CD4-positive, alpha-beta T cell (primary cell): ENCODE results near the gene FLNC. TPM values are rescaled to one million over a fixed set of nuclear protein-coding genes. Genes with fewer than 3 reads are reported as not detected.

Experiments
- ATAC-seq: fragments of 200-7000 bp; cut with Tn5 transposase; one replicate; pipeline ENCODE4 v1.10.0; 2022; ENCODE audit warnings: mild to moderate bottlenecking; ENCODE audit not compliant: poor library complexity
- CTCF ChIA-PET: fragments of 350-600 bp; sonication (Branson Sonifier 250); formaldehyde crosslinking; loops from one replicate; lab custom pipeline; 2021; ENCODE audit warnings: antibody characterized with exemption, inconsistent platforms; lab: Charles Lee
- POLR2A ChIA-PET: fragments of 350-600 bp; sonication (Branson Sonifier 250); formaldehyde crosslinking; loops from one replicate; lab custom pipeline; 2021; ENCODE audit warnings: antibody characterized with exemption, inconsistent platforms; lab: Charles Lee
- DNase-seq, 14 experiments: peaks; one replicate each; pipeline ENCODE4 v3.0.0-alpha.2; 2013 to 2020; ENCODE audit warnings: mixed read lengths in 2 of 14
- H3K27ac ChIP-seq, 2 donors: one replicate each; pipeline versions ENCODE4 v1.5.1 to v1.7.0; 2013; ENCODE audit warnings: low read length in 2 of 2, low read depth in 1 of 2, mild to moderate bottlenecking in 1 of 2
- H3K27me3 ChIP-seq, 2 experiments: 1 replicate in 1 of 2; 2 replicates in 1 of 2; pipeline versions ENCODE4 v1.6.1 to v1.7.0; 2013; ENCODE audit warnings: low read length in 2 of 2, control low read depth in 1 of 2, mild to moderate bottlenecking in 1 of 2, moderate library complexity in 1 of 2; ENCODE audit not compliant: insufficient read depth in 2 of 2, control insufficient read depth in 1 of 2
- H3K36me3 ChIP-seq: one replicate; pipeline ENCODE4 v1.6.1; 2013; ENCODE audit warnings: low read length, control low read depth; ENCODE audit not compliant: insufficient read depth
- H3K4me1 ChIP-seq: one replicate; pipeline ENCODE4 v1.6.1; 2013; ENCODE audit warnings: low read length, control low read depth; ENCODE audit not compliant: insufficient read depth
- H3K4me3 ChIP-seq: one replicate; pipeline ENCODE4 v1.5.1; 2013; ENCODE audit warnings: mild to moderate bottlenecking, low read length, moderate library complexity
- H3K9me3 ChIP-seq, 2 experiments: 1 replicate in 1 of 2; 2 replicates in 1 of 2; pipeline versions ENCODE4 v1.6.1 to v1.7.0; 2013; ENCODE audit warnings: low read length in 2 of 2, mild to moderate bottlenecking in 2 of 2, control low read depth in 1 of 2, moderate library complexity in 1 of 2; ENCODE audit not compliant: control insufficient read depth in 1 of 2, insufficient read depth in 1 of 2
- H3K27ac Mint-ChIP-seq: one replicate; pipeline ENCODE4 v1.8.0; 2020; ENCODE audit warnings: mixed read lengths
- H3K27me3 Mint-ChIP-seq: one replicate; pipeline ENCODE4 v1.8.0; 2021; ENCODE audit warnings: mixed read lengths
- H3K36me3 Mint-ChIP-seq: one replicate; pipeline ENCODE4 v1.8.0; 2021; ENCODE audit warnings: low read depth, mixed read lengths
- H3K4me1 Mint-ChIP-seq: one replicate; pipeline ENCODE4 v1.8.0; 2021; ENCODE audit warnings: low read depth, mixed read lengths
- H3K4me3 Mint-ChIP-seq: one replicate; pipeline ENCODE4 v1.8.0; 2020; ENCODE audit warnings: mild to moderate bottlenecking, mixed read lengths
- H3K9me3 Mint-ChIP-seq: one replicate; pipeline ENCODE4 v1.8.0; 2020; ENCODE audit warnings: mixed read lengths
- intact Hi-C, 2 experiments: fragments of 100-400 bp; cut with DNase I in 1 of 2; cut with micrococcal nuclease in 1 of 2; formaldehyde crosslinking; loops; one replicate each; pipeline versions ENCODE4 v1.15.1 to v1.9.0; 2023 to 2025; cut with DNase I, micrococcal nuclease
- total RNA-seq, 174 experiments: library from RNA in 2 of 174; stranded (reverse) in 2 of 174; gene quantifications; one replicate each; pipeline ENCODE4 v1.2.3 and lab custom pipeline; 2021 to 2026
- TF ChIP-seq, protein P1 (sequence below): fragments of 200-600 bp; IDR thresholded peaks from one replicate; pipeline ENCODE4 v1.8.0; 2022; ENCODE audit warnings: antibody characterized with exemption, mild to moderate bottlenecking

FLNC gene
- total RNA-seq, 2 experiments from 2014 or later, result 0.06 to 0.08 TPM

GRCh38 chr7:128790315-128791041 lies 39.7 kb upstream of the FLNC start:
- peaks cover 6% of the 10 kb centered on the region for H3K4me1 Mint-ChIP-seq
- POLR2A ChIA-PET, result interaction anchor here (0.5 to 1.1 kb wide), 4 partner anchors 40 to 335 kb away, joined by 3 to 23 read pairs (median 4); partner anchors contain the start of genes ATP6V1F, CALU and HILPDA
- intact Hi-C loops, result loop anchor here (1.0 to 5.0 kb wide), 3 partner anchors 51 to 92 kb away; partner anchors contain the start of genes ATP6V1F (in 1 of the 2) and CALU (in 1 of the 2)
- H3K4me3 ChIP-seq, result peak overlapping the region; percentile 79
- TF ChIP-seq, protein P1, sequence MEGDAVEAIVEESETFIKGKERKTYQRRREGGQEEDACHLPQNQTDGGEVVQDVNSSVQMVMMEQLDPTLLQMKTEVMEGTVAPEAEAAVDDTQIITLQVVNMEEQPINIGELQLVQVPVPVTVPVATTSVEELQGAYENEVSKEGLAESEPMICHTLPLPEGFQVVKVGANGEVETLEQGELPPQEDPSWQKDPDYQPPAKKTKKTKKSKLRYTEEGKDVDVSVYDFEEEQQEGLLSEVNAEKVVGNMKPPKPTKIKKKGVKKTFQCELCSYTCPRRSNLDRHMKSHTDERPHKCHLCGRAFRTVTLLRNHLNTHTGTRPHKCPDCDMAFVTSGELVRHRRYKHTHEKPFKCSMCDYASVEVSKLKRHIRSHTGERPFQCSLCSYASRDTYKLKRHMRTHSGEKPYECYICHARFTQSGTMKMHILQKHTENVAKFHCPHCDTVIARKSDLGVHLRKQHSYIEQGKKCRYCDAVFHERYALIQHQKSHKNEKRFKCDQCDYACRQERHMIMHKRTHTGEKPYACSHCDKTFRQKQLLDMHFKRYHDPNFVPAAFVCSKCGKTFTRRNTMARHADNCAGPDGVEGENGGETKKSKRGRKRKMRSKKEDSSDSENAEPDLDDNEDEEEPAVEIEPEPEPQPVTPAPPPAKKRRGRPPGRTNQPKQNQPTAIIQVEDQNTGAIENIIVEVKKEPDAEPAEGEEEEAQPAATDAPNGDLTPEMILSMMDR, result no peak
- no peaks in the 10 kb centered on the region for H3K36me3 ChIP-seq
- no peak for ATAC-seq
- H3K27me3 ChIP-seq, result no peaks in the 10 kb centered on the region
- no peaks in the 10 kb centered on the region for H3K9me3 ChIP-seq
- CTCF ChIA-PET, result no interaction called here
- peak in 3 of 14 experiments; percentile 6 to 41 (median 16) for DNase-seq
- H3K27ac Mint-ChIP-seq, result peak overlapping the region; percentile 76
- H3K4me1 ChIP-seq, result peaks cover 22% of the 10 kb centered on the region
- H3K27me3 Mint-ChIP-seq, result no peaks in the 10 kb centered on the region
- peak overlapping the region; percentile 91 for H3K4me3 Mint-ChIP-seq
- no peaks in the 10 kb centered on the region for H3K9me3 Mint-ChIP-seq
- peak overlapping the region in 1 of 2 donors; percentile 22 for H3K27ac ChIP-seq
- peaks cover 4% of the 10 kb centered on the region for H3K36me3 Mint-ChIP-seq

DNA sequence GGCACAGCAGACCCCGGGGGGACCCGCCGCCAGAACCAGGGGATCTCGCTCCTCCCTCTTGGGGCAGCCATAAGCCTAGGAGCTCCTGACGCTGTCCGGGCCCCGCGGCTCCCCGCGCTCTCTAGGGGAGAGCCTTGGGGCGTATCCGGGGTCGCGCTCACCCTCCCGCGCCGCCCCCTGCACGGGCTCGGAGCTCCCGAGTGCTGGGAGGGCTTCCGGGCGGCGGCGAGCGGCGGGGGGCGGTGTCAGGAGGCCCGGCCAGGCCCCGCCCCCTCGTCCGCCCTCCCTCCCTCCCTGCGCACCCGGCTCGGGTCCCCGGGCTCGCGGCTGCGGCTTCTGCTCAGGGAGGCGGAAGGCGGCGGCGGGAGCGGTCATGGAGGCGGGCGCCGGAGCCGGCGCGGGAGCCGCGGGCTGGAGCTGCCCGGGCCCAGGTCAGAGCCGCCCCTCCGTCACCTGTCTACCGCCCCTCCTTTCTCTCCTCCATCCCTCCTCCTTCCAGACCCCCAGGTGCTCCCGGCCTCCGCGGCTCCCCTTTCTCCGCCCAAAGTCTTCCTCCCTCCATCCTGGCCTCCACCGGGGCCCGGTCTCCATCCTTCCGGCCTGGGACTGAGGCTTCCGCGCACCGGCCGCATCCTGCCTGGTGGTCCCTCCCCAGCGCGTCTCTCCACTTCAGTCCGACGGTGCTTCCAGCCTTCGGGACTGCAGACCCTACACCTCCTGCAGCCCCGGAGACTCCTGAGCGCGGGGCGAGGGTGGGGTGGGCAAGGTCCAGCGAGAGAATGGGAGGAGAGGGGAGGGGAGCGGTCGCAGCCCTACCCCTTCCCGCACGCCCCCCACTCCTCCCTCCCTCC lies 38.9 kb upstream of the FLNC start, which contains the start of gene CCDC136:
TSS of gene CCDC136 (plus strand) at position 848 of the 851 bp plus-strand sequence. CDS start 444 bp downstream, outside the sequence.
- POLR2A ChIA-PET, result interaction anchor here (0.5 to 1.1 kb wide), 4 partner anchors 39 to 336 kb away, joined by 3 to 23 read pairs (median 4); partner anchors contain the start of genes ATP6V1F, CALU and HILPDA
- DNase-seq, result peak; percentile 57 to 90 (median 78)
- Mint-ChIP-seq H3K4me1 (peaks cover 6% of the 10 kb centered on the region), H3K9me3 (no peaks in the 10 kb centered on the region), H3K36me3 (peaks cover 4% of the 10 kb centered on the region), H3K4me3 (peak within 1 kb of the TSS; percentile 88), H3K27ac (no peak within 1 kb of the TSS), H3K27me3 (no peaks in the 10 kb centered on the region)
- CTCF ChIA-PET, result no interaction called here
- TF ChIP-seq, protein P1, result no peak
- H3K27me3 ChIP-seq, result no peaks in the 10 kb centered on the region
- peaks cover 22% of the 10 kb centered on the region for H3K4me1 ChIP-seq
- peak within 1 kb of the TSS; percentile 79 for H3K4me3 ChIP-seq
- intact Hi-C loops, result loop anchor here (1.0 to 5.0 kb wide), 3 partner anchors 52 to 91 kb away; partner anchors contain the start of genes ATP6V1F (in 1 of the 2) and CALU (in 1 of the 2)
- no peaks in the 10 kb centered on the region for H3K36me3 ChIP-seq
- H3K9me3 ChIP-seq, result no peaks in the 10 kb centered on the region
- H3K27ac ChIP-seq, result no peak within 1 kb of the TSS
- peak; percentile 88 for ATAC-seq

DNA sequence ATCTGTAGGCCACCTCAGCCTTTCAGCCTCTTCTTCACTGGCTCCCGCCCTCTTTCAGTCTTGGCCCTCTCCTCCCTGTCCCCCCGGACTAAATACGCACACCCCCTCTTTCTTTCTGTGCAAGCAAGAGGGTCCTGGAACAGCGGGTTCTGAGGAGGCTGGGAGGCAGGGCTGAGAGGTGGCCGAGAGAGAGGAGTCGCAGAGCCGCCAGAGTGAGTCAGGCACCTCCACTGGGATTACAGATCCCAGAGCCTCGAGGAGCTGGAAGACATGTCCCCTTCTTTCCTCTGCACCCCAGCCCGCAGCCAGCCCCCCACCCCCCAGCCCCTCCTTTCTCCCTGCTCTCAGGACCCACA lies 38.3 kb upstream of the FLNC start:
- ATAC-seq (no peak), DNase-seq (no peak)
- H3K27ac Mint-ChIP-seq, result no peak overlapping the region
- H3K9me3 Mint-ChIP-seq, result no peaks in the 10 kb centered on the region
- no peaks in the 10 kb centered on the region for H3K9me3 ChIP-seq
- ChIA-PET CTCF (no interaction called here), POLR2A (no interaction called here)
- no peak overlapping the region for H3K27ac ChIP-seq
- H3K36me3 Mint-ChIP-seq, result peaks cover 4% of the 10 kb centered on the region
- no peaks in the 10 kb centered on the region for H3K36me3 ChIP-seq
- H3K4me3 Mint-ChIP-seq, result peak overlapping the region; percentile 88
- intact Hi-C loops, result loop anchor here (1.0 to 5.0 kb wide), 3 partner anchors 53 to 90 kb away; partner anchors contain the start of genes ATP6V1F (in 1 of the 2) and CALU (in 1 of the 2)
- peaks cover 22% of the 10 kb centered on the region for H3K4me1 ChIP-seq
- H3K4me1 Mint-ChIP-seq, result peaks cover 6% of the 10 kb centered on the region
- peak overlapping the region; percentile 79 for H3K4me3 ChIP-seq
- no peaks in the 10 kb centered on the region for H3K27me3 Mint-ChIP-seq
- TF ChIP-seq, protein P1, result no peak
- no peaks in the 10 kb centered on the region for H3K27me3 ChIP-seq
